Neural cell (in vitro differentiated cells): ENCODE data around the gene USP30.

ENCODE experiments used
- CTCF ChIP-seq: fragments of 450-650 bp; IDR thresholded peaks from 2 replicates; pipeline ENCODE4 v1.5.1; 2014; ENCODE audit warnings: antibody characterized with exemption, mild to moderate bottlenecking, moderate library complexity; ENCODE audit not compliant: poor library complexity, severe bottlenecking
- EP300 ChIP-seq: fragments of 450-650 bp; conservative IDR thresholded peaks from 2 replicates; pipeline ENCODE4 v1.6.1; 2014; ENCODE audit warnings: antibody characterized with exemption, mild to moderate bottlenecking, moderate library complexity; ENCODE audit not compliant: poor library complexity, severe bottlenecking
- EZH2 ChIP-seq: fragments of 200-600, 300-800 bp; shearing (Covaris generic), sonication (generic); IDR thresholded peaks from 2 replicates; pipeline ENCODE4 v1.6.1; 2014; ENCODE audit warnings: antibody characterized with exemption, low read length, borderline replicate concordance, mild to moderate bottlenecking; ENCODE audit not compliant: insufficient read depth, poor library complexity, severe bottlenecking
- MXI1 ChIP-seq: fragments of 450-650 bp; conservative IDR thresholded peaks from 2 replicates; pipeline ENCODE4 v1.6.1; 2014; ENCODE audit warnings: antibody characterized with exemption, mild to moderate bottlenecking; ENCODE audit not compliant: poor library complexity, severe bottlenecking
- POLR2AphosphoS5 ChIP-seq: IDR thresholded peaks from 2 replicates; pipeline ENCODE4 v1.6.1; 2012
- RAD21 ChIP-seq: fragments of 450-650 bp; conservative IDR thresholded peaks from 2 replicates; pipeline ENCODE4 v1.6.1; 2014; ENCODE audit warnings: antibody characterized with exemption, mild to moderate bottlenecking, moderate library complexity
- REST ChIP-seq: IDR thresholded peaks from 2 replicates; pipeline ENCODE4 v1.6.1; 2012; ENCODE audit warnings: borderline replicate concordance
- SMC3 ChIP-seq: fragments of 450-650 bp; conservative IDR thresholded peaks from 2 replicates; pipeline ENCODE4 v1.6.1; 2014; ENCODE audit warnings: antibody characterized with exemption, mild to moderate bottlenecking, moderate library complexity; ENCODE audit not compliant: poor library complexity
- TAF1 ChIP-seq: IDR thresholded peaks from 2 replicates; pipeline ENCODE4 v1.6.1; 2012; ENCODE audit warnings: low read depth

GRCh38 chr12:109121346-109121880 lies 69.0 kb downstream of the USP30 start:
- no peak for TF ChIP-seq CTCF
- TF ChIP-seq EP300: no peak
- no peak for TF ChIP-seq MXI1
- TF ChIP-seq REST: no peak
- TF ChIP-seq RAD21: no peak
- no peak for TF ChIP-seq POLR2AphosphoS5
- no peak for TF ChIP-seq TAF1
- TF ChIP-seq EZH2: no peak
- no peak for TF ChIP-seq SMC3
